Measurements from ENCODE around the gene XRCC1.
A peak's percentile ranks its signal among the peaks of the same experiment; 100 is the strongest.
"Not testable (repeated sequence)": the region's sequence is repeated elsewhere in the genome, so short reads cannot be mapped to it uniquely, and the experiment has no call there.

The XRCC1 gene

GRCh38 chr19:43541920-43542650 lies 33.2 kb downstream of the XRCC1 start:
- FAIRE-seq = no peak

DNA sequence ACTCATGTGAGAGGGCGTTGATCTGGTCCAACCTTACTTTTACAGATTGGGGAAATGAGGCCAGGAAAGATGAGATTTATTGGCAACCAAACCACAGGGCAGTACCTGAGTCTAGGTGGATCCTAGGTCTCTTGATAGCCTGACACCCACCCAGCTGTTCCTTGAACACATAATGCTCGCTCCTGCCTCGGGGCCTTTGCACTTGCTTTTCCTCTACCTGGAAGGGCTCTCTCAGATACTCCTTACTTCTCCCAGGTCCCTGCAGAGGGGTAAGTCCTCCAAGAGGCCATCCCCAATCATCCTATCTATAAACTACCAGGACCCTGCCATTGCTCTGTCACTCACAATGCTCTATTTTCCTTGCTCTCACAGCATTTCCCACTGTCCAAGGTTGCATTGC lies 34.9 kb downstream of the XRCC1 start:
- no peak for FAIRE-seq

GRCh38 chr19:43538922-43539321 lies 36.4 kb downstream of the XRCC1 start:
- no peak for FAIRE-seq

- no peak for FAIRE-seq
Observed at GRCh38 chr19:43534816-43535761, 40.2 kb downstream of the XRCC1 start.

DNA sequence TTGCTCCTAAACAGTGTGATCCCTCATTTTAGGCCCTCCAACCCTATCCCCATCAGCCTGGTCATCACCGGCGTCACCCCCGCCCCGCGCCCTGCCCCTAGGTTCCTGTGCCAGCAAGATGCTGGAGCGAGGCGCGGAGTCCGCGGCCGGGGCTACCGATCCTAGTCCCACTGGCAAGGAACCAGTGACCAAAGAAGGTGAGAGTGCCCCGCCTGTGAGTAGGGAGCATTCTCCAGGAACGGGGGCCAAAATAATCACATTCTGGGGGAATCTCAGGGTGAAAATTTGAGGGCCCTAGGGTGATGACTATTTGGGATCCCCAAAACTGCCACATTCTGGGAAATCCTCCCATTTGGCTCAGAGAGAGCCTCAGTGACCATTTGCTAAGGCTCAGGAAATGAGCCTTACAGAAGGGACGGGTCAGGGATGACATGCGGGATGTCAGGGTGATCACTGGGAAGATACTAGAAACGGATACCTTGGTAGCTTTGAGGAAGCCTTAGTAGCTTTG lies 41.0 kb downstream of the XRCC1 start:
- no peak for FAIRE-seq

- peak; percentile 99 for FAIRE-seq
Observed at GRCh38 chr19:43533546-43534304, 41.6 kb downstream of the XRCC1 start.

DNA sequence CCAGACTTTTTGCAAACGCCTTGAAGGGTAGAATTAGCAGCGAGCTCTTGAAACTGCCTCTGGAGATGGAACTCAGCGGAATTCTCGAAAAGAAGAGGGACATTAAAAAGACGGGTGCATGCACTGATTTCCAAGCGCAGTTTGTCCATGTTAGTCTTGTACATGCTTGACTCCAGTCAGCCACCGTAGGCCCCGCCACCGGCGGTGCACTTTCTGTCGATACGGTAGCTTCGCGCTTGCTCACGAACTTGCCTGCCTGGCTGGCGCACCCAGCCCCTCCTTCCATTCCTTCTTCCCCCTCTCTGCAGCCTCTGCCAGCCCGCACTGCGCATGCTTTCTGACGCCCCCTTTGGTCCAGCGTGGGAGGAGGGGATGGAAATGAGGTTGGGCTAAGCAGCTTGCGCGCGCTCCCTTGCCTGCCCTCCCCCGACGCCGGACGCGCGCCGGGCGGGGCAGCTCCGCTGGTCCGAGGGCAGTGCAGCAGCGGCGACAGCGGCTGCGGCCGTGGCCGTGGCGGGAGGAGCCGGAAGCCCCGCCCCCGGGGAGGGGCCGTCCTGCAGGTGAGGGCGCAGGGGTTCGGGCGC lies 42.3 kb downstream of the XRCC1 start, which contains the start of gene ZNF575:
Gene ZNF575, plus strand, starts transcription at position 227 of the 584 bp plus-strand sequence. CDS start 1,235 bp downstream, outside the sequence.
- FAIRE-seq = peak; percentile 61

DNA sequence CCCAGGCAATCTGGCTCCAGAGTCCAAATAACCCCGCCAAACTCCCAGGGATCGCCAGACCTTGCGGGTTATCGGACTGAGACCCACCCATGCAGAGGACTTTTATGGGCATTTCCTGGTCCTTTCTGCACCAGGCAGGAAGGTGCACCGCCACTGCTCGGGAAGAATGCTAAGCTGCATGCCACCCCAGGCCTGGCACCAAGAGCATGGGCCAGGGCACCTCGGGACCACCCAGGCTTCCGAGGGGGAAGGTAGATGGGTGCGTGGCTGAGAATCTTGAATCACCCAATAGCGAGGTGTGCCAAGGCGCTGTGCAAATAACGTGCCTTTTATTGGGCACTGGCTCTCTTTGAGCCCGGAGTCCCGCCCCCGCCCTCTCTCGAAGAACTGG lies 42.8 kb downstream of the XRCC1 start:
- FAIRE-seq = no peak

- no peak for FAIRE-seq
Observed at GRCh38 chr19:43527860-43528622, 47.3 kb downstream of the XRCC1 start.

GRCh38 chr19:43526884-43527859 lies 48.2 kb downstream of the XRCC1 start, which contains the start of gene ETHE1:
ETHE1 (minus strand) TSS chr19:43527201; CDS start chr19:43527177, 24 bp downstream.
- no peak for FAIRE-seq

GRCh38 chr19:43525836-43526771 lies 49.2 kb downstream of the XRCC1 start:
- no peak for FAIRE-seq

GRCh38 chr19:43524922-43525835 lies 50.1 kb downstream of the XRCC1 start:
- no peak for FAIRE-seq

DNA sequence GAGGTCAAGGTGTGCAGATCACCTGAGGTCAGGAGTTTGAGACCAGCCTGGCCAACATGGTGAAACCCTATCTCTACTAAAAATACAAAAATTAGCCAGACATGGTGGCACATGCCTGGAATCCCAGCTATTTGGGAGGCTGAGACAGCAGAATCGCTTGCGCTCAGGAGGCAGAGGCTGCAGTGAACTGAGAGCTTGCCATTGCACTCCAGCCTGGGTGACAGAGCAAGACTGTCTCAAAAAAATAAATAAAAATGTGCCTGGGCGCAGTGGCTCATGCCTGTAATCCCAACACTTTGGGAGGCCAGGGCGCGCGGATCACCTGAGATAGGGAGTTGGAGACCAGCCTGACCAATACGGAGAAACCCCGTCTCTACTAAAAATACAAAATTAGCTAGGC lies 51.6 kb downstream of the XRCC1 start:
- not testable (repeated sequence) for FAIRE-seq

DNA sequence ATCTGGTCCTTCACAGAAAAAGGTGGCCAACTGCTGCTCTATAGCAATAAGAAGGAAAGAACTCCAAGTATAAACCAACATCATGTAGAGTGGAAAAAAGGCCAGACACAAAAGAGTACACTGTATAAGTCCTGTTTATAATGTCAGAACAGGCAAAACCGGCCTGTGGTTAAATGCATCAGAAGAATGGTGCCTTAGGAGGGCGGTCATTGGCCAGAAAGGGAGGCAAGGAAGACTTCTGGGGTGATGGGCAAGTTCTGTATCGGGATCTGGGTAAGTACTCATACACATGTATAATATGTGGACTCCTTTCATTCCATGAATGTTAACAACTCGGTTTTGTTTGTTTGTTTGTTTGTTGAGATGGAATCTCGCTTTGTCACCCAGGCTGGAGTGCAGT lies 52.4 kb downstream of the XRCC1 start:
- no peak for FAIRE-seq

GRCh38 chr19:43519436-43520088 lies 55.8 kb downstream of the XRCC1 start:
- peak; percentile 86 for FAIRE-seq

- FAIRE-seq = no peak
Observed at GRCh38 chr19:43518051-43518450, 57.3 kb downstream of the XRCC1 start.

- FAIRE-seq = not testable (repeated sequence)
Observed at GRCh38 chr19:43512399-43512798, 62.9 kb downstream of the XRCC1 start.

Measured in A204.1 (cell line).